G401 (cell line): ENCODE data around the gene GNPDA2. TPM values are rescaled to one million over a fixed set of nuclear protein-coding genes. Genes with fewer than 3 reads are reported as not detected.
A peak's percentile ranks its signal among the peaks of the same experiment; 100 is the strongest.

Experiments used
- DNase-seq: peaks from one replicate; pipeline ENCODE4 v3.0.0-alpha.2; 2015; ENCODE audit warnings: low spot score
- in situ Hi-C: cut with HindIII; loops from 2 replicates; pipeline ENCODE4 v1.10.0; 2016; ENCODE audit warnings: low sequenced_read_pairs, mixed read lengths
- total RNA-seq: library from RNA; depleted of rRNA; stranded (reverse); fragments of >200 nt; shearing (Covaris generic); gene quantifications from 2 replicates; pipeline ENCODE4 v1.2.3, GENCODE V29; 2014

Gene GNPDA2
- total RNA-seq, 1 experiment from 2014 or later: 22.4 TPM

DNA sequence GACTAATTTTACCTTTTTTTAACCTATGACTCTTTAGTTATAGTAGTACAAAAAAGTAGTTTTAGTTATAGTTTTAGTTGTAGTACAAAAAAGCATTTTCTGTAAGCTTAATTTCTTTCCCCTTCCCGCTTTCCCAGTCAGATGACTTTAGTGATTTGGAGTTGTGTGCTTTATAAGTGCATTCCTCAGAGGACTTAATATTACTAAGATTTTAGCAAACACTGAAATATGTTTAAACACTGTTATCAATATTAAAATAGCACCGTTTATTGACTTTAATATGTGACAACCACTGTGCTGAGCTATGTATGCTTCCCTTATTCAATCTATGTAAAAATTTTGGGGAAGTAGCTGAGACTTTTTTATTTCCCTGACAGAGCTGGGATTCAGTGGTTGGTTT is 25.3 kb downstream of the GNPDA2 start:
- DNase-seq: no peak
- in situ Hi-C loops: no loop called here

- DNase-seq: no peak
- in situ Hi-C loops: no loop called here
Observed at GRCh38 chr4:44700427-44700826, 25.9 kb downstream of the GNPDA2 start.

- DNase-seq: no peak
- in situ Hi-C loops: no loop called here
Observed at GRCh38 chr4:44684648-44685047, 41.7 kb downstream of the GNPDA2 start.

DNA sequence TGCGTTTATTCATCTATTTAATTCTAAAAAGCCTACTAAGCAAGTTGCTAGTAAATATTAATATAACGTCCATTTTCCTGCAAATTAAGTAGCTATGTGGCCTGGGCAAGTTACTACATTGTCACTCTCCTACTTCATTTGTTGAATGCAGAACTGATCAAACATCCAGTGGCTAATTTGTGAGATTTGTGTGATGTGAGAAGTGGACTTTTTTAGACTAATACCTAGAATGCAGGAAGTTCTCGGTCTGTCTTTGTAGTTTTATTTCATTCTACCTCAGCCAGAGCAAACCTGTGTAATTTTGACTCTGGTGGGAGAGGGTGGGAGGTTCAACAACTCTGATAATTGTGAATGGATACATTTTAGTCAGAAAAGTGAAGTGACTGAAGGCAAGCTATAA is 47.3 kb downstream of the GNPDA2 start:
- in situ Hi-C loops: no loop called here
- DNase-seq: peak; percentile 30

DNA sequence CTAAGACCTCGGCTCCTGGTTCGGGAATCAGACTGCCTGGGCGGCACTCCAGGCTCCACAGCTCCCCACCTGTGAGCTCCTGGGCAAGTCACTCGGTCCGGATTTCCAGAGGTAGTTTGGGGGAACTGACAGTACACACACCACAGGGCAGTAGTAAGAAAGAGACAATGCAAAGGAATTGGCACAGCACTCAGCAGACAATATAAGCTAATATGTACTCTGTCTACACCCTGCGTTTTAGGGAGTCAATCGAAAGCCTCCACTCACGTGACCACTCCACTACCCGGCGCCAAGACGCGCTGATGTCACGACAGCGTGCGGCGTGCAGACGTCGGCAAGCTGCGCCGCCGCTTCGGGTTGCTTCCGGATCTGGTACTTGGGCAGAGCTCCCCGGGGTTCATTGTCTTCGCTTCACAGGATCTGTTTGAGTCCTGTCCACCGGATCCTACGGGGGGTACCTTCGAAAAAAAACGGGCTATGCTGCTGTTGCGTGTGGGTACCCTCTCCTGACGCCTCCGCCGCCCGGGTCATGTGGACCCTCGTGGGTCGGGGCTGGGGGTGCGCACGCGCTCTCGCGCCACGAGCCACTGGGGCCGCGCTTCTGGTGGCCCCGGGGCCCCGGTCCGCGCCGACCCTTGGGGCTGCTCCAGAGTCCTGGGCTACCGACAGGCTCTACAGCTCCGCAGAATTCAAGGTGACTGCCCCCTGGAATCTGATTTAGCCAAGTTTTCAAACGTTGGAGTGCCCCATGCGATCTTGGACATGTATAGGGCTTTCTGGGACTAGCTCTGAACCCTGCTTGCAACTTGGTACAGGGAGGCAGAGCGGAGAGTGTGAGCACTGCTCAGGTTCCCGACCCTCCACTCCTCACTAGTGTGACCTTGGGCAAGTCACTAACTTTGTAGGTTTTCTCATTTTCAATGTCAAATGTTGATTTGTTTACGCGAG is 48.0 kb downstream of the GNPDA2 start, which contains the start of gene GUF1:
TSS of gene GUF1 (plus strand) at position 327 of the 948 bp plus-strand sequence. CDS start at position 530, 203 bp downstream.
- peak; percentile 94 for DNase-seq
- in situ Hi-C loops: no loop called here

DNA sequence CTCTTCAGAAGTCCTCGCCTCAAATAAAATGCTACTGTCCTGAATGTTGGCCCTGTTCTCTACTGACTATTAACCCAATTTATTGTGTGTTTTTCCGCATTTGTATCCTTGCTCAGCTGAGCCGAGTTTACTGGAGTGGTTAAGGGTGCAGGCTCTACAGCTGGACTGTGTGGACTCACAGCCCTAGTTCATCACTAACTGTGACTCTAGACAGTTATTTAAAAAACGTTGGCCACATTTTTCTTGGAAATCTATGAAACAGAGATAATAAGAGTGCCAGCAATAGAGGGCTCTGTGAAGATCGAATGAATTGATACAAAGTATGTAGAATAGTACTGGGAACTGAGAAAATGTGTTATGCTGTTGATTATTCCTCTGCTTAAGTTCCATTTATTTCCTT is 51.0 kb downstream of the GNPDA2 start:
- in situ Hi-C loops: no loop called here
- DNase-seq: no peak

DNA sequence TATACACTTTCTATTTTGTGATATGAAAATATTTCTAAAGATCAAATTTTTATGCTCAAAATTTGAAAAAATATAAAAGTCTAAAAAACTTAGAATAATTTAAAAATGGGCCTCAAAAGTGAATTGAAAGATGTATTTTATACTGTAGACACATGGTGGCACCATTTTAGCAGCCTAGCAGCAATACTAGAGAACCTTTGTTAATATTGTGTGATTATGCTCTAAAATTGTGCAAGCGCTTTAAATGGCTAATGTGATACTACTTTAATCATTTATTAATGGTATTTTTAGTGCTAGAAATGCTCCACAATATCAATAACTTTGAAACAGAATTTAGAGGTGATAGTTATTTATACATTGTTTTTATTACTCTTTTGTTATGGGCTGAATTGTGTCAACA is 51.9 kb downstream of the GNPDA2 start:
- DNase-seq: no peak
- in situ Hi-C loops: no loop called here

DNA sequence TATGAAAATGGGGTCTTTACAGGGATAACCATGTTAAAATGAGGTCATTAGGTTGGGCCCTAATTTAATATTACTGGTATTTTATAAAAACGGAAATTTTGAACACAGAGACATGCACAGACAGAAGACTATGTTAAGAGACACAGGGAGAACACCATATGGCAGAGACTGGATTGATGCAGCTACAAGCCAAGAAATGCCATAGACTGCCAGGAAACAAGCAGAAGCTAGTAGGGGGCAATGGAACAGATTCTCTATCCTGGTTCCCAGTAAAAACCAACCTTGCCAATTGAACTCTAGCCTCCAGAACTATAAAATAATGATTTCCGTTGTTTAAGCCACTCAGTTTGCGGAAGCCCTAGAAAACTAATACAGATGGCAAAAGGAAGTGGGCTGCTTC is 54.7 kb downstream of the GNPDA2 start:
- peak; percentile 94 for DNase-seq
- in situ Hi-C loops: no loop called here

GRCh38 chr4:44670506-44671199 is 55.7 kb downstream of the GNPDA2 start:
- peak; percentile 95 for DNase-seq
- in situ Hi-C loops: no loop called here

- in situ Hi-C loops: no loop called here
- no peak for DNase-seq
Observed at GRCh38 chr4:44668526-44668925, 57.8 kb downstream of the GNPDA2 start.

GRCh38 chr4:44663539-44664263 is 62.7 kb downstream of the GNPDA2 start:
- no peak for DNase-seq

GRCh38 chr4:44662623-44663005 is 63.7 kb downstream of the GNPDA2 start:
- in situ Hi-C loops: no loop called here
- peak; percentile 37 for DNase-seq

More at GRCh38 chr4:44663539-44664263, 62.7 kb downstream of the GNPDA2 start:
- in situ Hi-C loops: no loop called here

DNA sequence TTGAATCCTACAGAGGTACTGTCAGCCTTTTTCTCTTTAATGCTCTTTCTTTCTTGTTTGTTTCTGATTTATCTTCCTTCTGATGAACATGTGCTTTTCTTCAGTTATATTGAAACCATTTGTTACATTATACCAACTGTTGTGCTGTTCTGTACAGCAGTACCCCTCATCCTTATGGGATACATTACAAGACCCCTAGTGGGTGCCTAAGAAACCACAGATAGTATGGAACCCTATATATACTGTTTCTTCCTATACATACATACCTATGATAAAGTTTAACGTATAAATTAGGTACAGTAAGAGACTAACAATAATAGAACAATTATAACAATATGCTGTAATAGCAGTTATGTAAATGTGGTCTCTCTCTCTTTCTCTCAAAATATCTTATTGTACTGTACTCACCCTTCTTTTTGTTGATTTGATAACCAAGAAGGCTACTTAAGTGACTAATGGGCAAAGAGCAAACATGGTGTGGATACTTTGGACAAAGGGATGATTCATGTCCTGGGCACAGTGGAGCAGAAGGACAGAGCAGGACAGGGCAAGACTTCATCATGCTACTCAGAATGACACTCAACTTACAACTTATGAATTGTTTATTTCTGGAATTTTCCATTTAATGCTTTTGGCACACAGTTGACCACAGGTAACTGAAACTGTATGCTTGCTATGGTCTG is 64.3 kb downstream of the GNPDA2 start:
- in situ Hi-C loops: no loop called here
- DNase-seq: no peak

- in situ Hi-C loops: no loop called here
- no peak for DNase-seq
Observed at GRCh38 chr4:44660396-44660795, 66.0 kb downstream of the GNPDA2 start.

GRCh38 chr4:44652002-44652401 is 74.4 kb downstream of the GNPDA2 start:
- in situ Hi-C loops: no loop called here
- no peak for DNase-seq
